Measurements from ENCODE around the gene S100A6. TPM values are rescaled to one million over a fixed set of nuclear protein-coding genes. Genes with fewer than 3 reads are reported as not detected.
A peak's percentile ranks its signal among the peaks of the same experiment; 100 is the strongest.

Gene S100A6
- total RNA-seq, 1 experiment from 2014 or later: 1,521 TPM

DNA sequence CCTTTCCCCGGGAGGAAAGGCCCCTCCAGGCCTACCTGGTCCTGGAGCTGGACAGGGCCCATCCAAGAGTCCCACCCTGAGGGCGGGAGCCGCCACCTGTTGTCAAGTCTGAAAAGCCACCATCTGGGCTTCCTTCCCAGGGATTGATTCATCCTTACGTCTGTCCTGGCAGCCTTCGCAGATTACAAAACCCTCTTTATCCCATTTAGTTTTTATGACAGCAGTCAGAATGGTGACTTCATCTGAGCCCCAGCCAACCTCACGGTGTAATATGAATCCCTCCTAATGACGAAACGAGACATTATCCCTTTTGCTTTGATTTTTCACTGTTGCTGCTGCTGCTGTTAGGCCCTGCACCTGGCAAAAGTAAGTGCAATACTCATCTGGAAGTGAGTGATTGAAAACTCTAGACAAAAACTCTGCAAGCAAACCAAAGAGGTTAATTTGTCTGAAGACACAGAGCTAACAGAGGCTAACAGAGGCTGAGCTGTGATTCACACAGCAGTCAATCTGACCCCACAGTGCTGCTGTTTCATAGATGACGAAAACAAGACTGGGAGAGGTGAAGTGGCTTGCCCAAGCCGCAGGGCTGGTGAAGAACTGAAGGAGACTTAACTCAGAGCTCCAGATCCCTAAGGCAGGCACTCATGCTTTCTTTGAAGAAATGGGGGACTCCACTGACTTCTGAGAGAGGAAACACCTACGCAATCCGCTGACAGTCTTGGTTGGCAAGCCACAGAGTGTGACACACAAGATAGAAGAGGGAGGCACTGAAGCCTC lies 45.3 kb downstream of the S100A6 start:
- intact Hi-C loops (cut with micrococcal nuclease; ENCODE audit: unreplicated experiment): no loop called here

DNA sequence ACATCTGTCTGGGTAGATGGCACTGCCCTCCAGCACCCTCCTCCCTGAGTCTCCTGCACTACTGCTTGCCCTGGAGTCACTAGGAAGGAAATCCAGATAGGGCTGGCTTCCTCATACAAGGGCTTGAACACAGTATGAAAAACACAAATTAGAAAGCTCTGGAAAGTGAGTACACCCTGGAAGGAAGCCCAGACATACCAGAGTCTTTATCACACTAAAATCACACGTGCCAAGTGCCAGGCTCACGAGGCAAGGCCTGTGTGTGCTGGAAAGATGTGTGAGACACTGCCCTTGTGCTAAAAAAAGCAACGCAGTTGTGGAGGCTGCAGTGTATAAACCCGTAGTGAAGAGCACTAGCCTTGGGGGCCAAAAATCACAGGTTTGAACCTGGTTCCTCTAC lies 47.1 kb downstream of the S100A6 start:
- Mint-ChIP-seq H3K4me3 (ENCODE audit: low read depth, unreplicated experiment) (no peak overlapping the region), H3K9me3 (ENCODE audit: low read depth, unreplicated experiment) (no peaks in the 10 kb centered on the region), H3K36me3 (ENCODE audit: insufficient read depth, unreplicated experiment) (no peaks in the 10 kb centered on the region), H3K27me3 (ENCODE audit: unreplicated experiment) (peaks cover 55% of the 10 kb centered on the region), H3K4me1 (ENCODE audit: low read depth, unreplicated experiment) (peaks cover 13% of the 10 kb centered on the region), H3K27ac (ENCODE audit: unreplicated experiment) (no peak overlapping the region)
- TF ChIP-seq, protein P1, sequence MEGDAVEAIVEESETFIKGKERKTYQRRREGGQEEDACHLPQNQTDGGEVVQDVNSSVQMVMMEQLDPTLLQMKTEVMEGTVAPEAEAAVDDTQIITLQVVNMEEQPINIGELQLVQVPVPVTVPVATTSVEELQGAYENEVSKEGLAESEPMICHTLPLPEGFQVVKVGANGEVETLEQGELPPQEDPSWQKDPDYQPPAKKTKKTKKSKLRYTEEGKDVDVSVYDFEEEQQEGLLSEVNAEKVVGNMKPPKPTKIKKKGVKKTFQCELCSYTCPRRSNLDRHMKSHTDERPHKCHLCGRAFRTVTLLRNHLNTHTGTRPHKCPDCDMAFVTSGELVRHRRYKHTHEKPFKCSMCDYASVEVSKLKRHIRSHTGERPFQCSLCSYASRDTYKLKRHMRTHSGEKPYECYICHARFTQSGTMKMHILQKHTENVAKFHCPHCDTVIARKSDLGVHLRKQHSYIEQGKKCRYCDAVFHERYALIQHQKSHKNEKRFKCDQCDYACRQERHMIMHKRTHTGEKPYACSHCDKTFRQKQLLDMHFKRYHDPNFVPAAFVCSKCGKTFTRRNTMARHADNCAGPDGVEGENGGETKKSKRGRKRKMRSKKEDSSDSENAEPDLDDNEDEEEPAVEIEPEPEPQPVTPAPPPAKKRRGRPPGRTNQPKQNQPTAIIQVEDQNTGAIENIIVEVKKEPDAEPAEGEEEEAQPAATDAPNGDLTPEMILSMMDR (IDR thresholded peaks at IDR 0.05; ENCODE audit: unreplicated experiment): no peak
- no TSS peak for BruUV-seq (replicated peaks)
- no peak for DNase-seq
- intact Hi-C loops (cut with micrococcal nuclease; ENCODE audit: unreplicated experiment): no loop called here
- CTCF ChIA-PET: no interaction called here

More for the DNA sequence above, 45.3 kb downstream of the S100A6 start:
- CTCF ChIA-PET: interaction anchor here (1.1 to 1.3 kb wide), 2 partner anchors 20 to 138 kb away, joined by 4 to 7 read pairs; no protein-coding TSS in a partner anchor
- no TSS peak for BruUV-seq (replicated peaks)
- TF ChIP-seq, protein P1 (IDR thresholded peaks at IDR 0.05; ENCODE audit: unreplicated experiment): no peak
- Mint-ChIP-seq H3K27ac (ENCODE audit: unreplicated experiment) (no peak overlapping the region), H3K4me1 (ENCODE audit: low read depth, unreplicated experiment) (peaks cover 8% of the 10 kb centered on the region), H3K27me3 (ENCODE audit: unreplicated experiment) (peaks cover 45% of the 10 kb centered on the region), H3K4me3 (ENCODE audit: low read depth, unreplicated experiment) (no peak overlapping the region), H3K36me3 (ENCODE audit: insufficient read depth, unreplicated experiment) (no peaks in the 10 kb centered on the region), H3K9me3 (ENCODE audit: low read depth, unreplicated experiment) (no peaks in the 10 kb centered on the region)
- DNase-seq: peak; percentile 50

DNA sequence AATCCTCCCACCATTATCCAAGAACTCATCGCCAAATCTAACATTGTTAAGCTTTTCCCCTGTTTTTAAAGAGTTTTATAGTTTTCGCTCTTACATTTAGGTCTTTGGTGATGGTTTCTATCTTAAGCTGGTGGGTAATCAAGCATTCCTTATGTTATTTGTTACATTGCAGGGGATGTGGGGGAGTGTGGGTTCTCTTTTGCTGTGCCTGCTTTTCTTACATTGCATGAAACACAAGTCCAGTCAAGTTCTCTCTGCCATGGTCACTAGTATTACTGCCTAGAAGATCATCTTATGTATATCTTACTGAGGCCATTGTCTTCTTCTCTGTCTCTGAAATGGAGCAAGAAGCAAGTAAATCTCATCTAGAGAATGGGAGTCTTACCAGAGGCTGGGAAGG lies 48.1 kb downstream of the S100A6 start:
- no TSS peak for BruUV-seq (replicated peaks)
- Mint-ChIP-seq H3K27ac (ENCODE audit: unreplicated experiment) (no peak overlapping the region), H3K4me1 (ENCODE audit: low read depth, unreplicated experiment) (peaks cover 18% of the 10 kb centered on the region), H3K36me3 (ENCODE audit: insufficient read depth, unreplicated experiment) (no peaks in the 10 kb centered on the region), H3K4me3 (ENCODE audit: low read depth, unreplicated experiment) (no peak overlapping the region), H3K27me3 (ENCODE audit: unreplicated experiment) (peaks cover 46% of the 10 kb centered on the region), H3K9me3 (ENCODE audit: low read depth, unreplicated experiment) (no peaks in the 10 kb centered on the region)
- TF ChIP-seq, protein P1 (IDR thresholded peaks at IDR 0.05; ENCODE audit: unreplicated experiment): no peak
- CTCF ChIA-PET: interaction anchor here (0.5 kb wide), 1 partner anchor 240 kb away, joined by 3 read pairs; the partner anchor contains the start of gene INTS3
- intact Hi-C loops (cut with micrococcal nuclease; ENCODE audit: unreplicated experiment): no loop called here
- no peak for DNase-seq

DNA sequence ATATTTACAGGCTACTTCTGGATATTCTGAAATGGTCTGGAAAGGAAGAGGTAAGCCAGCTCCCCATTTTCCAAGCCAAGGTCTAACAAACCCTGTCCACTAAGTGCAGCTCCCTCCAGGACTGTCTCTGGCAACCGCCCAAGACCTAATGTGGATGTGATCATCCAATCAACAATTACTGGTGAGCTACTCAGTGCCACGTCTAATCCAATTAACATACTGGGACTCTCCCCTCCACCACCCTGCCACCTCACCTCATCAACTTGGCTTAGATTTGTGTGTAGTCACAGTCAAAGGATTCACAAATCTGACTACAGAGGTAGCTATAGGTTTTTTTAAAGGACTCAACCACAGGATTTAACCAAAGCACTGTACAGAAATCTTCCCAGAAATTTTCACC lies 49.9 kb downstream of the S100A6 start:
- no peak for DNase-seq
- CTCF ChIA-PET: no interaction called here
- BruUV-seq (replicated peaks): no TSS peak
- no peaks in the 10 kb centered on the region for H3K36me3 Mint-ChIP-seq (ENCODE audit: insufficient read depth, unreplicated experiment)
- H3K4me1 Mint-ChIP-seq (ENCODE audit: low read depth, unreplicated experiment): peaks cover 21% of the 10 kb centered on the region
- H3K4me3 Mint-ChIP-seq (ENCODE audit: low read depth, unreplicated experiment): no peak overlapping the region
- peaks cover 49% of the 10 kb centered on the region for H3K27me3 Mint-ChIP-seq (ENCODE audit: unreplicated experiment)
- intact Hi-C loops (cut with micrococcal nuclease; ENCODE audit: unreplicated experiment): no loop called here
- no peaks in the 10 kb centered on the region for H3K9me3 Mint-ChIP-seq (ENCODE audit: low read depth, unreplicated experiment)
- H3K27ac Mint-ChIP-seq (ENCODE audit: unreplicated experiment): no peak overlapping the region
- TF ChIP-seq, protein P1 (IDR thresholded peaks at IDR 0.05; ENCODE audit: unreplicated experiment): no peak

Other genes with a start within 250 kb of the S100A6 start
- gene PGLYRP3, start 223.0 kb downstream of the S100A6 start, total RNA-seq (2022): not detected in 2 replicates
- 0.38 TPM in 1 of 2 replicates, not detected in the other for gene PGLYRP4, start 187.2 kb downstream of the S100A6 start, total RNA-seq (2022)
- 5.0 and 10.6 TPM in 2 replicates for gene S100A9, start 178.1 kb downstream of the S100A6 start, total RNA-seq (2022)
- gene S100A12, start 160.4 kb downstream of the S100A6 start, total RNA-seq (2022): not detected in 2 replicates
- gene S100A8, start 144.9 kb downstream of the S100A6 start, total RNA-seq (2022): not detected in 2 replicates
- not detected in 2 replicates for gene S100A7A, start 119.5 kb downstream of the S100A6 start, total RNA-seq (2022)
- gene S100A7, start 75.3 kb downstream of the S100A6 start, total RNA-seq (2022): not detected in 2 replicates
- not detected in 2 replicates for gene S100A5, start 4.9 kb upstream of the S100A6 start, total RNA-seq (2022)
- gene S100A4, start 9.8 kb upstream of the S100A6 start, total RNA-seq (2022): 19.8 and 20.5 TPM in 2 replicates
- not detected in 2 replicates for gene S100A3, start 13.3 kb upstream of the S100A6 start, total RNA-seq (2022)
- gene S100A2, start 29.9 kb upstream of the S100A6 start, total RNA-seq (2022): 11.1 and 14.1 TPM in 2 replicates
- gene S100A16, start 77.1 kb upstream of the S100A6 start, total RNA-seq (2022): 247 and 255 TPM in 2 replicates
- 74.6 and 106 TPM in 2 replicates for gene S100A14, start 80.3 kb upstream of the S100A6 start, total RNA-seq (2022)
- 104 and 117 TPM in 2 replicates for gene S100A13, start 91.5 kb upstream of the S100A6 start, total RNA-seq (2022)
- not detected in 2 replicates for gene S100A1, start 92.4 kb upstream of the S100A6 start, total RNA-seq (2022)
- 93.7 and 100 TPM in 2 replicates for gene CHTOP, start 98.1 kb upstream of the S100A6 start, total RNA-seq (2022)
- 45.0 and 46.8 TPM in 2 replicates for gene SNAPIN, start 122.7 kb upstream of the S100A6 start, total RNA-seq (2022)
- 253 and 292 TPM in 2 replicates for gene ILF2, start 135.0 kb upstream of the S100A6 start, total RNA-seq (2022)
- not detected in 2 replicates for gene NPR1, start 142.7 kb upstream of the S100A6 start, total RNA-seq (2022)
- gene INTS3, start 192.1 kb upstream of the S100A6 start, total RNA-seq (2022): 55.9 and 57.1 TPM in 2 replicates
- 9.0 and 11.9 TPM in 2 replicates for gene SLC27A3, start 239.4 kb upstream of the S100A6 start, total RNA-seq (2022)

All from Calu3 (cell line).